AG04450 (cell line): ENCODE results near the gene LY86. TPM values are rescaled to one million over a fixed set of nuclear protein-coding genes. Genes with fewer than 3 reads are reported as not detected.
"Not testable (repeated sequence)": the region's sequence is repeated elsewhere in the genome, so short reads cannot be mapped to it uniquely, and the experiment has no call there.

Experiments
- CTCF ChIA-PET: fragments of 300-600, 350-600 bp; formaldehyde crosslinking; extraction: SDS; loops from one replicate; lab custom pipeline; 2022; ENCODE audit warnings: antibody characterized with exemption, inconsistent platforms; lab: Charles Lee
- POLR2A ChIA-PET: fragments of 350-600 bp; formaldehyde crosslinking; extraction: SDS; loops from one replicate; lab custom pipeline; 2021; ENCODE audit warnings: antibody characterized with exemption, inconsistent platforms; lab: Yijun Ruan, JAX
- DNase-seq: peaks from one replicate; pipeline ENCODE4 v3.0.0-alpha.2; 2011; ENCODE audit warnings: low read depth, low spot score
- H3K27ac ChIP-seq: one replicate; pipeline ENCODE4 v1.5.1; 2012; ENCODE audit warnings: low read depth, low read length, control low read depth
- H3K27me3 ChIP-seq: one replicate; pipeline ENCODE4 v1.6.0; 2012; ENCODE audit warnings: low read length; ENCODE audit not compliant: control insufficient read depth, insufficient read depth
- H3K4me3 ChIP-seq: 2 replicates; pipeline ENCODE4 v1.5.1; 2011; ENCODE audit warnings: mild to moderate bottlenecking, low read depth, low read length, control low read depth
- H3K9me3 ChIP-seq: 2 replicates; pipeline ENCODE4 v1.5.1; 2012; ENCODE audit warnings: low read length; ENCODE audit not compliant: control insufficient read depth, insufficient read depth
- polyA plus RNA-seq: library from polyadenylated mRNA; depleted of rRNA; stranded (reverse); fragments of >200 nt; gene quantifications from 2 replicates; pipeline ENCODE4 v1.2.3, GENCODE V29; 2011
- TF ChIP-seq, protein P1 (sequence below): IDR thresholded peaks from 2 replicates; pipeline ENCODE4 v1.5.1; 2011; ENCODE audit warnings: low read depth, low read length, control low read depth, inconsistent platforms

Gene LY86
- polyA plus RNA-seq, 1 experiment: not detected

DNA sequence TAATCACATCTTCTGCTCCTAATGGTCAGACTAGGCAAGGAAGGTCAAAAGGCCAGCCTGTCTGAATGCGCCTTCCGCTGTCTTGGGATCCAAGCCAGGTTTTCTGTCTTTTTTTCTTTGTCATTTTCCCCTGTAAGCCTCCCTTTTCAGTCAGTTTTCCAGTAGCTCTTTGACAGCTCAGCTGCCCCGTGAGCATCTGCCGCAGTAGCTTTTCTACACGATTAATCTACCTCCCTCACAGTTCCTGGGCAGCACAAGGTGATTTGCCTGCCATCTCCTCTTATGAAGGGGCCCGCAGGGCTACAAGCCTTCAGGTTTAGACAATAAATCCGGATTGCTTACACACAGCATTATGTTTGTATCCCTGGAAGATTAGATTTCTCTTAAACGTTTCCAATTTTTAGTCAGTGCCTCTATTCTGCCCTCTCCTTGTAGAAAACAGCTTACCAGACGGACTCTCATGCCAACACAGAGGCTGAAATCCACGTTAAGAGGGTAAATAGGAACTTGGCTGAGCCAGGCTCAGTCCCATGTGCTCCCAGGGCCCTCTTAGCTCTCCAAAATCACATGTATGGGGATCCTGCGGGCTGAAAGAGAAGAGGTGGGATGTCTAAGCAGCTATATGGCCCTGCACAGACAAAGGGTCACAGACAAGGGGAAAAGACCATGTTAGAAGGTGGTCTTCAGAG lies 77.2 kb downstream of the LY86 start:
- Histone ChIP-seq H3K9me3 (no peaks in the 10 kb centered on the region), H3K4me3 (no peak overlapping the region), H3K27me3 (peaks cover 4% of the 10 kb centered on the region), H3K27ac (no peak overlapping the region)
- ChIA-PET POLR2A (no interaction called here), CTCF (interaction anchor here (1.5 kb wide), 1 partner anchor 578 kb away, joined by 3 read pairs; no protein-coding TSS in a partner anchor)
- TF ChIP-seq, protein P1, sequence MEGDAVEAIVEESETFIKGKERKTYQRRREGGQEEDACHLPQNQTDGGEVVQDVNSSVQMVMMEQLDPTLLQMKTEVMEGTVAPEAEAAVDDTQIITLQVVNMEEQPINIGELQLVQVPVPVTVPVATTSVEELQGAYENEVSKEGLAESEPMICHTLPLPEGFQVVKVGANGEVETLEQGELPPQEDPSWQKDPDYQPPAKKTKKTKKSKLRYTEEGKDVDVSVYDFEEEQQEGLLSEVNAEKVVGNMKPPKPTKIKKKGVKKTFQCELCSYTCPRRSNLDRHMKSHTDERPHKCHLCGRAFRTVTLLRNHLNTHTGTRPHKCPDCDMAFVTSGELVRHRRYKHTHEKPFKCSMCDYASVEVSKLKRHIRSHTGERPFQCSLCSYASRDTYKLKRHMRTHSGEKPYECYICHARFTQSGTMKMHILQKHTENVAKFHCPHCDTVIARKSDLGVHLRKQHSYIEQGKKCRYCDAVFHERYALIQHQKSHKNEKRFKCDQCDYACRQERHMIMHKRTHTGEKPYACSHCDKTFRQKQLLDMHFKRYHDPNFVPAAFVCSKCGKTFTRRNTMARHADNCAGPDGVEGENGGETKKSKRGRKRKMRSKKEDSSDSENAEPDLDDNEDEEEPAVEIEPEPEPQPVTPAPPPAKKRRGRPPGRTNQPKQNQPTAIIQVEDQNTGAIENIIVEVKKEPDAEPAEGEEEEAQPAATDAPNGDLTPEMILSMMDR: no peak
- DNase-seq: no peak

DNA sequence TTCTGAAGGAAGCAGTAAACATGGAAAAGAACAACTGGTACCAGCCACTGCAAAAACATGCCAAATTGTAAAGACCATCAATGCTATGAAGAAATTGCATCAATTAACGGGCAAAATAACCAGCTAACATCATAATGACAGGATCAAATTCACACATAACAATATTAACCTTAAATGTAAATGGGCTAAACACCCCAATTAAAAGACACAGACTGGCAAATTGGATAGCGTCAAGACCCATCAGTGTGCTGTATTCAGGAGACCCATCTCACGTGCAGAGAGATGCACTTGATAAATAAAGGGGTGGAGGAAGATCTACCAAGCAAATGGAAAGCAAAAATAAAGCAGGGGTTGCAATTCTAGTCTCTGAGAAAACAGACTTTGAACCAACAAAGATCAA lies 81.6 kb downstream of the LY86 start:
- H3K27me3 ChIP-seq, CTCF ChIA-PET, DNase-seq, H3K4me3 ChIP-seq, H3K27ac ChIP-seq, H3K9me3 ChIP-seq, POLR2A ChIA-PET: not testable (repeated sequence)

DNA sequence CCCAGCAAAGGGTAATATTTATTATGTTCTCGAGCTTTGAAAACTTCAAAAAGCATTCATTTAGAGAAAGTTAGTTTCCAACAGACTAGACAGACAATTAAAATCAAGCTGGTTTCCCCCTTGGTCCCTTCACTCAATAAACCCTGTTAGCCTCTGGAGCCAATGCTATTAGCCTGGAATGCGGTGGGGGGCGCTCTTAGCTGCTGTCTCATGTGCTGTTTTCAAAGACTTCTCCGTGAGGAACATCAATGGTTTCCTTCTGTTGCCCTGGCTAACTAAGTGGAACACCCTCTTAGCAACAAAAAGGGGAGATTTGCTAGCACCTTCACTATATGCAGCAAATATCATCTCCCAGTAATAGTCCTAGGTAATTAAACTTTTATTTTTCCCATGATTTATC lies 86.4 kb downstream of the LY86 start:
- no peak for DNase-seq
- ChIA-PET POLR2A (no interaction called here), CTCF (interaction anchor here (0.5 to 2.4 kb wide), 7 partner anchors 10 to 574 kb away, joined by 3 to 11 read pairs (median 4); no protein-coding TSS in a partner anchor)

DNA sequence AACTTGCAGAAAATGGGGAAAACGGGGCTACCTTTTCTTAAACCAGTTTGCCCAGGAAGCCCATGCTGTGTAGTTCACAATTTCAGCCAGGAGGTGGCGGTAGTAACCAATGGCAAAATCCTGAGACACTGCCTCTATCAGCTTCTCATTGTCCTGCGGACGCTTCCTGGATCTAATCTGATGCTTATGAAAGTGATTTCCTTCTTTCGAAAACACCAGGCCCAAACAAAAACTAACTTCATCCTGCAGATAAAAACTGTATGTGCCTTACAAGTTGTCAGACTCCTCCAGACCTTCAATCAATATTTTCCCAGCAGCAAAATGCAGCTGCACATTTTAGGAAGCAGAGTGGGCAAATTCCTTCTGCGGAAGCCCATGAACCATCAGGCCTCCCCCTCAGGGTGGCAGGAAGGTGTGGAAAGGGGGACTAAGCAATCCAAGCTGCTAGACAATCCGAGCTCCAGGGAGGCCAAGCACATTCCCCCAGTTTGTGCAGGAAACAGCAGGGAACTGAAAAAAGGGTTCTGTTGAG lies 88.5 kb downstream of the LY86 start:
- Histone ChIP-seq H3K27me3 (peaks cover 3% of the 10 kb centered on the region), H3K9me3 (no peaks in the 10 kb centered on the region), H3K4me3 (no peak overlapping the region), H3K27ac (no peak overlapping the region)
- ChIA-PET POLR2A (no interaction called here), CTCF (interaction anchor here (0.5 to 2.6 kb wide), 40 partner anchors 9 to 1395 kb away, joined by 3 to 26 read pairs (median 3); no protein-coding TSS in a partner anchor)
- peak; percentile 45 for DNase-seq
- TF ChIP-seq, protein P1: peak; percentile 97

More for the DNA sequence above, 86.4 kb downstream of the LY86 start:
- Histone ChIP-seq H3K9me3 (no peaks in the 10 kb centered on the region), H3K4me3 (no peak overlapping the region), H3K27me3 (peaks cover 3% of the 10 kb centered on the region), H3K27ac (no peak overlapping the region)
- TF ChIP-seq, protein P1: peak; percentile 30

DNA sequence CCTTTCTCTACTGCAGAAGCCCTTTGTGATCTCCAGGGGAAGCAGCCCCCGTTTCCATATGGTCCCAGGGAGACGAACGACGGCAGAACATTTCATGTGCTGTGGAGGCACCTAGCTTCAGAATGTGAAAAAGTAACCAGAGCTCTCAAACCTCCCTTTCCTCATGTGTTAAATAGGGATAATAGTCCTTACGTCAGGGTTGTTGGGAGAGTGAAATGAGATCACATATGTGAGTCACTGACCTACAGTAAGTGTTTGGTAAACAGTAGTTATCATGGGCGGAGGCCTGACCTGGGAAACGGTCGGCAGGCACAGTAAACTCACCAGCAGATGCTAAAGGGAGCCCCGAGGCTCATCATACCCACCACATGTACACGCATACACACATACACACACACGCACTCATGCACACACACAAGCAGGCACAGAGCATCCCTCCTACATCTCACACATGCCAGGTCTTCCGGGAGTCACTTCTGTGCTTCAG lies 89.7 kb downstream of the LY86 start:
- Histone ChIP-seq H3K9me3 (no peaks in the 10 kb centered on the region), H3K27ac (no peak overlapping the region), H3K4me3 (no peak overlapping the region), H3K27me3 (peaks cover 2% of the 10 kb centered on the region)
- no peak for DNase-seq
- CTCF ChIA-PET: interaction anchor here (0.9 to 2.6 kb wide), 10 partner anchors 14 to 597 kb away, joined by 3 to 26 read pairs (median 7); no protein-coding TSS in a partner anchor
- POLR2A ChIA-PET: no interaction called here
- TF ChIP-seq, protein P1: no peak
